NCI-H524 treated with DMSO at 0.1 percent for 48 hours (cell line): ENCODE data around the gene FBXO36.
A peak's percentile ranks its signal among the peaks of the same experiment; 100 is the strongest.
"Not testable (repeated sequence)": the region's sequence is repeated elsewhere in the genome, so short reads cannot be mapped to it uniquely, and the experiment has no call there.

Experiments
- DNase-seq: peaks from one replicate; lab custom pipeline; 2025; lab: John Stamatoyannopoulos, UW

FBXO36 gene, protein sequence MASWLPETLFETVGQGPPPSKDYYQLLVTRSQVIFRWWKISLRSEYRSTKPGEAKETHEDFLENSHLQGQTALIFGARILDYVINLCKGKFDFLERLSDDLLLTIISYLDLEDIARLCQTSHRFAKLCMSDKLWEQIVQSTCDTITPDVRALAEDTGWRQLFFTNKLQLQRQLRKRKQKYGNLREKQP

DNA sequence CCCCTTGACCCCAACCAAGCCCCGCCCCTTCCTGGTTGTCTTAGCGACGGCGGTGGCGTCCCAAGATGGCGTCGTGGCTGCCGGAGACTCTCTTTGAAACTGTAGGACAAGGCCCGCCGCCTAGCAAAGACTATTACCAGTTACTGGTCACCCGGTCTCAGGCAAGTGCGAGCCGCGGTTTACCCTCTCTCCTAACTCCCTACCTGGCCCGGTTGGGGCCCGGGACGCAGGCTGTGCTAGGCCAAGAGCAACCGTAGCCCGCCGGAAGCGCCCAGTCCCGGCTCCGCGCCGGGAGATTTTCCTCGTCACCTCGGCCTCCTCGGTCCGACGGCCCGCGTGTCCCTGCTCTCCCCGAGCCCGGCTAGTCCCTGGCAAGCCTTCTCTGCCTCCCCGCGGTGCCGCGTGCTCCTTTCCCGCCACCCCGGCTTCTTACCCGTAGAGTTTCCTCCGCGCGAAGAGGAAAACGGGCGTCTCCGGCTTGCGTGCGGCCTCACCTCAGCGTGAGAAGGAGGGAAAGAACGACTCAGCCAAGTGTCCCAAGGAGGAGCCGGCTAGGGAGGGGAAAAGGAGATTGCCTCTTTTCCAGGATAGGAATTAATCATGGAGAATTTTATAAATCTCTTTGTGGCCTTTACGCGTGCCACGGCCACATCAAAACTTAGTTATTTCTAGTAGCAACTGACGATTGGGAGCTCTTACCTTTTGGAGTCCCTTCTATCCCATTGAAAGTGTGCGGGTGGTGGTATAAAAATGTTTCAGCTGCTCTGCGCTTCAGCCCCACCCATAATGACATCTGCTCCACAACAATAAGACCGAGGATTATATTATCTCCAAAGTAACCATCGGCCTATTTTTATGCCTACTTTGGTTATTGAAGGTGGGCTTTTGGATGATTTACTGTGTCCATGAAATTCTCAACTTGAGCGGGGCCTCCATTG lies at the start of gene FBXO36:
Gene FBXO36, plus strand, starts transcription at position 55 of the 938 bp plus-strand sequence. Its CDS starts 11 bp downstream, at position 66.
- DNase-seq = peak; percentile 75

GRCh38 chr2:229873123-229873581 lies 49.2 kb upstream of the FBXO36 start:
- DNase-seq = no peak

DNA sequence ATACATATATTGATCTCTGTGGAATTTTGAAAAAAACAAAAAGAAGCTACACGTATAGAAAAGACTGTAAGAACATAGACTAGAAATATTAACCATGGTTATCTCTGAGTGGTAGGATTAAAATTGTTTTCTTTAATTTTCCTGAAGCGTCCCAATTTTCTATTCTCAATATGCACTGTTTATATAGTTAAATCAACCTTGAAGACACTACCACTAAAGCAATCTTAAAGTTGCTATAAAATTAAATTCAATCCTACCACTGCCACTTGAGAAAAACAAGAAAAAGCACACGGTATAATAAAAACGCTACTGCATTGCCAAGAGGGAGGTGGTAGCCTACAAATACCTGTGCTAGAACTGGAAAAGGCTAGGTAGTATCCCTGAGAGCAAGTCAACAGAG lies 47.7 kb upstream of the FBXO36 start:
- no peak for DNase-seq

- no peak for DNase-seq
Observed at GRCh38 chr2:229875549-229875948, 46.8 kb upstream of the FBXO36 start.

GRCh38 chr2:229879191-229879950 lies 42.9 kb upstream of the FBXO36 start:
- DNase-seq = no peak

DNA sequence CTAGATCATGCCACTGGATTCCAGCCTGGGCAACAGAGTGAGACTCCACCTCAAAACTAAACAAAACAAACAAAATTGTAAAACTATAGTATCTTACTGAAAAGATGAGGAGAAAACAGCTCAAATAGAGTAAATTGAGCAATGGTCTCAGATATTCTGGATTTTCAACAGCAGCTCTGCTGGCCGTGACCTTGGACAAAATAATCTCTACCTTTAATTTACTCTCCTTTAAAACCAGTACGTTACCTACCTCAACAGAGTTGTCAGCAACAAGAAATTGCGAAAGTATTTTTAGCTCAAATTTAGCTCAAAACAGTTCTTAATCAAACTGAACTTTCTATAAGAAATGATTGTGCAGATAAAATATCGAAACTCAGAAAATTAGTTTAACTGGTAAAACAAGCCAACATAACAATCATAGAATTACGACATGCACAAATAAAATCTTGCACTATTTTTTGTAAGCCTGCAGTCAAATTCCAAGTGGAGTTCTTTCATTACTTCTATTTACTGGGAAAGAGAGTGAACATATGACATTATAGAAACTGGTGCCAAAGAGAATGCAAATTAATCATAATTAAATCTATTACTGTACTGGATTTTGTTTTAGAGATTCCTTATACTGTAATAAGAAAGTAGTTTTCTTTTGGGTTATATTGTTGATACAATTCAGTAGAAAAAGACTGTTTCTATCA lies 41.3 kb upstream of the FBXO36 start:
- DNase-seq = no peak

GRCh38 chr2:229882583-229882982 lies 39.7 kb upstream of the FBXO36 start:
- no peak for DNase-seq

DNA sequence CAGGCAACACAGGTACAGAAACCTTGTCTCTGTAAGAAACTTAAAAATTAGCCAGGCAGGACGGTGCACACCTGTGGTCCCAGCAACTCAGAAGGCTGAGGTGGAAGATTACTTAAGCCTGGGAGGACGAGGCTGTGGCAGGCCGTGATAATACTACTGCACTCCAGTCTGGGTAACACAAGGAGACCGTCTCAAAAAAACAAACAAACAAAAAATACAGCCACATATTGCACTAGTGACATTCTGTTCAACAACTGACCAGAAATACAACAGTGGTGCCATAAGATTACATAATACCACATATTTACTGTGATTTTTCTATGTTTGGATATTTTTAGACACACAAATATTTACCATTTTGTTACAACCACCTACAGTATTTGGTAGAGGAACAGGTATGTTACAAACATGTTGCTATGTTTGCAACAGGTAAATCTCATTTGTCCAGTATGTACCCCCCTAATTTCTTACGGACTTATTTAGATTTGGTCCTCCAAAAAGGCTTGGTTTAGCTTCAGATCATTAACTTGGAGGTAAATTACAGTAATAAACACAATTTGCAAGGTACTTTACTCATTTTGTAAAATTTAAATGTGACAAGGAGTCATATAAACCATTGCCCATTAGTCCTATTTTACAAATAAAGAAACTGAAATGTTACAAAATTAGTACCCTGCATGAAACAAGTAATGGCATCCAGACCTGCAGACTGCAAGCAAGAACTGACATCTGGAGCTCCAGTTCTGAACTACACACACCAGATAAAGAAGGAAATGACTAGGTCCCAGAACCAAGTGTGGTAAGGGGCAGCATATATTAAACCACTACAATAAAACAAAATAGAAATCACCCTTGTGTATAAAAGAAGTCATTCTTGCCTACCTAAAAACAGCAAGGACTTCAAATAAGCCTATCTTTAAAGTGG lies 37.3 kb upstream of the FBXO36 start:
- DNase-seq = no peak

- DNase-seq = no peak
Observed at GRCh38 chr2:229887441-229887840, 34.9 kb upstream of the FBXO36 start.

- DNase-seq = no peak
Observed at GRCh38 chr2:229888031-229888430, 34.3 kb upstream of the FBXO36 start.

DNA sequence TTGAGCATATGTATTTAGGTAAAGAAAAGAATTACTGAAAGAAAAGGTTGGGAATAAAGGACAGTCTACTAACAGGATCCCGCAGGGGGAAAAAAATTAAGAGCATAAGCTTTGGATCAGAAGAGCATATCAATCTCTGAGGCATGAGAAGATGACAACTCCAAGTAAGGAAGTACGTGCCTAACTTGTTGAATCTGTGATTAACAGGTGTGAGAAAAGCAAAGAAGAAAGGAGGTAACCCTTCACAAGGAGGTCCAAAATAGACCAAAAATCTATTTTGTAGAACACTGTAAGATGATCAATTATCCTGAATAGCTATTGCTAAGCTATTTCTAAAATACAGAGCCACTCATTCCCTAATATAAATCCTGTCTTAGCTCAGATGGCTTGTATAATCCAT lies 33.3 kb upstream of the FBXO36 start:
- no peak for DNase-seq

- DNase-seq = no peak
Observed at GRCh38 chr2:229896857-229897256, 25.4 kb upstream of the FBXO36 start.

GRCh38 chr2:229899604-229900003 lies 22.7 kb upstream of the FBXO36 start:
- DNase-seq = no peak

- DNase-seq = no peak
Observed at GRCh38 chr2:229900012-229900411, 22.3 kb upstream of the FBXO36 start.

- DNase-seq = not testable (repeated sequence)
Observed at GRCh38 chr2:229900514-229900913, 21.8 kb upstream of the FBXO36 start.

DNA sequence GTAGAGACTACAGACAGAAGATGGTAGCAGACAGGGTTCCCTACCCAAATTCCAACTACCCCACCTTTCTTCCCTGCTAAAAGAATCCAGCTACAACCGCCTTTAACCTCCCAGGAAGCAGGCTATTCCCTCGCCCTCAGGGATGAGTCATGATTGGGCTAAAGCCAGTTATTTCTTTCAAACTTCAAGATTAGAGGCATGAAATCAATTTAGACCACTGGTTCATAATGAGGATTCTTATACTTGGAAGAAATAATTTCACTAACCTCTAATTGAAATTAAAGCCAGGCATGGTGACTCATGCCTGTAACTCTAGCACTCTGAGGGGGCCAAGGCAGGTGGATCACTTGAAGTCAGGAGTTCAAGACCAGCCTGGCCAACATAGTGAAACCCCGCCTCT lies 20.5 kb upstream of the FBXO36 start:
- no peak for DNase-seq

- no peak for DNase-seq
Observed at GRCh38 chr2:229903037-229903436, 19.3 kb upstream of the FBXO36 start.

GRCh38 chr2:229905601-229906000 lies 16.7 kb upstream of the FBXO36 start:
- no peak for DNase-seq

GRCh38 chr2:229909090-229909489 lies 13.2 kb upstream of the FBXO36 start:
- DNase-seq = no peak

DNA sequence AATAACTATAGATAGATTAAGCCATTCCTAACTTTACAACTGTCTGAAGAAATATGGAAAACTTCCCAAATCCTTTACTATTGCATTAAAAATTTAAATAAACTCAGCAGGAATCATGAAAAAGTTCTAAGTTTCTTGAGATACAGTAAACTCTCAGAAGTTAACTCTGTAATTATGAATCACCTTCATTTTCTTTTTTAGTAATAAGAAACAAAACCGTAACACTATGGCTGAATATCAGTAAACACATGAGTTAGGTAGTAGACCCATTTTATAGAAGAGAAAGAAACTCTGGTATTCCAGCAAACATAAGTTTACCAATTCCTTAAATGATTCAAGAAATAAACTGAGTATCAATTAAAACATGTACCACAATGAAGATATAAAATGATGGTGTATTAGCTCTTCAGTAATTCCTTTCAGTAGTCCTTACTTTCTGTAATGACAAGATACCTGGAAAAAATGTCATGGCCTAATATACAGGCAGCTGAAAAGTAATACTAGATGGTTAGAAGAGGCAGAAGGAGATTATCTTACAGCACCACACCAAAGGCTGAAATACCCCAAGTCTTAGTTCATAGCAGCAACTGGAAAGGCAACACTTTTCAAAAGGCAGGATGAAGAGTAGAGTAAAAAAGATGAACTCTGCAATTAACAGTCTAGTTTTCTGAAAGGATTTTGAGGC lies 12.0 kb upstream of the FBXO36 start:
- no peak for DNase-seq
